WERI-Rb-1 (cell line): ENCODE data around the gene IL17RA.

Source experiments
- DNase-seq: peaks from one replicate; pipeline ENCODE4 v3.0.0-alpha.2; 2020
- H3K27ac ChIP-seq: fragments of 250-450 bp; sonication (Bioruptor Pico); 2 replicates; pipeline ENCODE4 v1.5.1; 2020; ENCODE audit warnings: mild to moderate bottlenecking, moderate library complexity
- H3K27me3 ChIP-seq: fragments of 250-450 bp; sonication (Bioruptor Pico); 2 replicates; pipeline ENCODE4 v1.5.1; 2021; ENCODE audit warnings: mild to moderate bottlenecking, low read depth, moderate library complexity; ENCODE audit not compliant: insufficient read depth, severe bottlenecking
- H3K36me3 ChIP-seq: fragments of 250-450 bp; sonication (Bioruptor Pico); 2 replicates; pipeline ENCODE4 v1.5.1; 2020; ENCODE audit warnings: mild to moderate bottlenecking, moderate library complexity
- H3K4me3 ChIP-seq: 2 replicates; pipeline ENCODE4 v1.5.1; 2011; ENCODE audit warnings: low read depth, mild to moderate bottlenecking, control low read depth, low read length
- H3K9me3 ChIP-seq: fragments of 250-450 bp; sonication (Bioruptor Pico); 2 replicates; pipeline ENCODE4 v1.5.1; 2021; ENCODE audit warnings: mild to moderate bottlenecking, moderate library complexity; ENCODE audit not compliant: severe bottlenecking
- TF ChIP-seq, protein P1 (sequence below): IDR thresholded peaks from 2 replicates; pipeline ENCODE4 v1.5.1; 2011; ENCODE audit warnings: low read depth, mild to moderate bottlenecking, control low read depth, inconsistent platforms, low read length

Gene IL17RA

DNA sequence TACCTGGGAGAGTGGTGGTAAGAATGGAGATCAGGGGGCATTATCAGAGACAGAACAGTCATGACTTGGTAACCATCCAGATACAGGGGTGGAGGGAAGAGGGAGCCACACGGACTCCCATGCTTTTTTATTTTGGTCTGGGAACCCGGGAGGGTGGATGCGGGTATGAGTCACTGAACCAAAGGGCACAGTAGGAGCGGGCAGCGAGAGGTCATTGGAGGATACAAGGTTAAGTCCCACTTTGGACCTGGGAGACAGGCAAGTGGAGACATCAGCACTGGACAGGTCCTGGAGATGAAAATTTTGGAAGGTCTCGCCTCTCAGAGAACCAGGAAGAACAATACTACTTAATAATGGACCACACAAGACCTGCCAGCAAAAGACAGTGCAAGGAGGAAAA is 67.5 kb downstream of the IL17RA start:
- Histone ChIP-seq H3K27me3 (no peaks in the 10 kb centered on the region), H3K4me3 (no peak overlapping the region), H3K9me3 (no peaks in the 10 kb centered on the region), H3K36me3 (peaks cover 6% of the 10 kb centered on the region), H3K27ac (no peak overlapping the region)
- no peak for DNase-seq
- TF ChIP-seq, protein P1, sequence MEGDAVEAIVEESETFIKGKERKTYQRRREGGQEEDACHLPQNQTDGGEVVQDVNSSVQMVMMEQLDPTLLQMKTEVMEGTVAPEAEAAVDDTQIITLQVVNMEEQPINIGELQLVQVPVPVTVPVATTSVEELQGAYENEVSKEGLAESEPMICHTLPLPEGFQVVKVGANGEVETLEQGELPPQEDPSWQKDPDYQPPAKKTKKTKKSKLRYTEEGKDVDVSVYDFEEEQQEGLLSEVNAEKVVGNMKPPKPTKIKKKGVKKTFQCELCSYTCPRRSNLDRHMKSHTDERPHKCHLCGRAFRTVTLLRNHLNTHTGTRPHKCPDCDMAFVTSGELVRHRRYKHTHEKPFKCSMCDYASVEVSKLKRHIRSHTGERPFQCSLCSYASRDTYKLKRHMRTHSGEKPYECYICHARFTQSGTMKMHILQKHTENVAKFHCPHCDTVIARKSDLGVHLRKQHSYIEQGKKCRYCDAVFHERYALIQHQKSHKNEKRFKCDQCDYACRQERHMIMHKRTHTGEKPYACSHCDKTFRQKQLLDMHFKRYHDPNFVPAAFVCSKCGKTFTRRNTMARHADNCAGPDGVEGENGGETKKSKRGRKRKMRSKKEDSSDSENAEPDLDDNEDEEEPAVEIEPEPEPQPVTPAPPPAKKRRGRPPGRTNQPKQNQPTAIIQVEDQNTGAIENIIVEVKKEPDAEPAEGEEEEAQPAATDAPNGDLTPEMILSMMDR: no peak

- Histone ChIP-seq H3K27me3 (no peaks in the 10 kb centered on the region), H3K36me3 (peaks cover 12% of the 10 kb centered on the region), H3K9me3 (no peaks in the 10 kb centered on the region), H3K4me3 (no peak overlapping the region), H3K27ac (no peak overlapping the region)
- TF ChIP-seq, protein P1: no peak
- no peak for DNase-seq
Observed at GRCh38 chr22:17152971-17153370, 68.2 kb downstream of the IL17RA start.

GRCh38 chr22:17155941-17156340 is 71.1 kb downstream of the IL17RA start:
- H3K27me3 ChIP-seq: no peaks in the 10 kb centered on the region
- H3K36me3 ChIP-seq: peaks cover 13% of the 10 kb centered on the region
- no peak for DNase-seq
- H3K9me3 ChIP-seq: no peaks in the 10 kb centered on the region
- no peak overlapping the region for H3K27ac ChIP-seq
- TF ChIP-seq, protein P1: no peak
- H3K4me3 ChIP-seq: no peak overlapping the region

DNA sequence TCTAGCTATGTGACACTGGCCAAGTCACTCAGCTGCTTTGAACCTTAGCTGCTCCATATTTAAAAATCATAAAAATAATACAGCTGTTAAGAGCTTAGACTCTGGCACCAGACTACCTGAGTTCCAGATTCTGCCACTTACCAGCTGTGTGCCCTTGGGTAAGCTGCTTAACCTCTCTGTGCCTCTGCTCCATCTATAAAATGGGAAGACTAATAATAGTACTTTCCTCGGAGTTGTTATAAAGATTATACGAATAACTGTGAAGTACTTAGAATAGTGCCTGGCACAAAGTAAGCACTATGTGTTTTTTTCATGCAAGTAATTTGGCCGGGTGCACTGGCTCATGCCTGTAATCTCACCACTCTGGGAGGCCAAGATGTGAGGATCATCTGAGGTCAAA is 72.9 kb downstream of the IL17RA start:
- TF ChIP-seq, protein P1: no peak
- DNase-seq: no peak
- Histone ChIP-seq H3K36me3 (peaks cover 13% of the 10 kb centered on the region), H3K4me3 (peak overlapping the region; percentile 94; the same call in 1 of the 2 replicates), H3K27me3 (no peaks in the 10 kb centered on the region), H3K27ac (no peak overlapping the region), H3K9me3 (no peaks in the 10 kb centered on the region)

GRCh38 chr22:17158176-17158567 is 73.4 kb downstream of the IL17RA start:
- no peak for DNase-seq
- H3K36me3 ChIP-seq: peaks cover 13% of the 10 kb centered on the region
- peak overlapping the region; percentile 92 for H3K27ac ChIP-seq
- peak overlapping the region; percentile 94 for H3K4me3 ChIP-seq
- TF ChIP-seq, protein P1: no peak
- no peaks in the 10 kb centered on the region for H3K27me3 ChIP-seq
- H3K9me3 ChIP-seq: no peaks in the 10 kb centered on the region
